ENCODE results near the gene SRSF9.
"Not testable (repeated sequence)": the region's sequence is repeated elsewhere in the genome, so short reads cannot be mapped to it uniquely, and the experiment has no call there.

Gene SRSF9

DNA sequence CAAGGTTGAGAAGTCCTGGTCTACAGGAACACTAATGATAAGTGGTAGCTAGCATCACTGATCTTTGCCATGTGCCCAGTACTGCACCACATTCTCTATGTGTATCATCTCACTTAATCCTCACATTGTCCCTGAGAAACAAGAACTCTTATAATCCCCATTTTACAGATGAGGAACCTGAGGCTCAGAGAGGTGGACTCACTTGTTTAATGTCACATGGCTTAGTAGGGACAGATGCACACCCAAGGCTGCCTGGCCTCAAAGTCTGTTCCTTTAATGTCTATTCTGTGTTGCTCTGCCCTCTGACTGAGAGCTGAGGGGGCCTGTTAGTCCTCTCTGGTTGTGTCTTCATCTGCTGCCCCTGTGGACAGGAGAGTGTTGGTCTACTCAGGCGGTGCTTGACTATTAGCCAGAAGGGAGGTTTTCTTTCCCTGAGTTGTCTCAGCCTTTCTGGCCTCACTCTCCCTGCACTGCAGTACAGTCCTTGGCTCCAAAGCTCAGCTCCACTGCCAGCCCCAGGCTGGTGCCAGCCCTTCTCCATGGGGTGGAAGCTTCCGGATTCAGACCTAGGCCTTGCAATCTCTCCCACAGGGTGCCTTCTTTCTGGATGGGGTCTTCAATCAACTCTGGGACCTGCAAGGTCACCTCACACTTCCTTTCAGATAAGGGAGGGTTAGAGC, 21.4 kb upstream of the SRSF9 start:
- Mint-ChIP-seq H3K36me3 (ENCODE audit: low read depth) (peaks cover 6% of the 10 kb centered on the region), H3K27ac (no peak overlapping the region), H3K4me1 (ENCODE audit: low read depth) (peaks cover 24% of the 10 kb centered on the region), H3K4me3 (no peak overlapping the region), H3K27me3 (no peaks in the 10 kb centered on the region), H3K9me3 (no peaks in the 10 kb centered on the region)
- intact Hi-C loops (cut with micrococcal nuclease), result no loop called here

DNA sequence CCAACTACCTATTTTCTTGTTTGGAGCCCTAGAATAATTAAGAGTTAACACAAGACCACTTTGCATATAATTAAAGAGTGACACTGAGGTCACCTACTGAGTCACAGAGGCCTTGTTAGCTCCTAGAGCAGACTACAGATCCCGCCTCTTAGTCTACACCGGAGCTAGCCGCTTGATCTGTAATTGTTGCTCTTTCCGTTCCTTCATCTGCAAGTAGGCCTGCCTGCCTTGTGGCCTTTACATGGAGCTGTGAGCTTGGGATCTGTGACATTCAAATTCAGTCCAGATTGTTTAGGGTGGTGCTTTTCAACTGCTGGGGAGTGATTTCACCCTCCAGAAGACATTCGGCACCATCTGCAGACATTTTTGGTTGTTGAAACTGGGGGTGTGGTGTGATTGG, 20.8 kb upstream of the SRSF9 start:
- Mint-ChIP-seq H3K27me3 (no peaks in the 10 kb centered on the region), H3K9me3 (no peaks in the 10 kb centered on the region), H3K4me3 (no peak overlapping the region), H3K4me1 (ENCODE audit: low read depth) (peaks cover 22% of the 10 kb centered on the region), H3K36me3 (ENCODE audit: low read depth) (peaks cover 5% of the 10 kb centered on the region), H3K27ac (no peak overlapping the region)
- intact Hi-C loops (cut with micrococcal nuclease), result no loop called here

DNA sequence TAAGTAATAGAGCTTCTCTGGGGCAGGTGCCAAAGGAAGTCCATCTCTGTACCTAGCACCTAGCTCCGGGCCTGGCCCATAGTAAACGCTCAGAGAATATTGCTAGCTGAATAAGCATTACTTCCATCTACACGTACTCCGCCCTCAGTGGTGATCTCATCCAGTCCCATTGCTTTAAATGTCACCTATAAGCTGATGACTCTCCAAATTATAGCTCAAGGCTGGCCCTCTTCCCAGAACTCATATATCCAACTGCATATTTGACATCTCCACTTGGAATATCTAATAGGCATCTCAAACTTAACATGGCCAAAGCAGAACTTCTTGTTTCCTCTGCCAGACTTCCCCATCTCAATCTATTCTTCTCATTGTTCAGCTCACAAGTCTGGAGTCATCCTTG, 19.5 kb upstream of the SRSF9 start:
- Mint-ChIP-seq H3K27ac (peak overlapping the region; percentile 20), H3K4me1 (ENCODE audit: low read depth) (peaks cover 20% of the 10 kb centered on the region), H3K9me3 (no peaks in the 10 kb centered on the region), H3K36me3 (ENCODE audit: low read depth) (peaks cover 5% of the 10 kb centered on the region), H3K4me3 (no peak overlapping the region), H3K27me3 (no peaks in the 10 kb centered on the region)
- intact Hi-C loops (cut with micrococcal nuclease), result no loop called here

DNA sequence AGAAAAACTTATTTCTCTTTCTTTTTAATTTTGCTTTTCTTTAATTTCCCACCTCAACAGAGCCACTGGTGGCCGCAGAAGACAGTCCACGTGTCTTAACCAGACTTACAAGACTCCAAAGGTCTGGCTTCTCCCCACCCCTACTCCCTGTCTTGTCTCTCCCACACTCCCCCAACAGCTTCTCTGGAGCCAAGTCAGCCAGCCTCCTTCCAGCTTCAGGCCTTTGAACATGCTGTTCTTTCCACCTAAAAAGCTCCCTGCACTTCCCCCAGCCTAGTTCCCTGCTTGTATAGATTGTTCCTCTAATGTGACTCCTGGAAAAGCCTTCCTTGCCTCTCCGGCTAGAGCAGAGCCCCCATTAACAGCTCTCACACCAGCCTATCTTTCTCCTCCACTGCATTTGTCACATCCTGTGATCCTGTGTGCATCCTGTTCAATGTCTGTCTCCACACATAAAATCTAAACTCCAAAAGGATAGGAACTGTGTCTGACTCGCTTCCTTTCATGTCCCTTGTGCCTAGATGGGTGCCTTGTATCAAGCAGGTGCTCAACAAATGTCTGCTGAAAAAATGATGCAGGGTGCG, 18.6 kb upstream of the SRSF9 start:
- Mint-ChIP-seq H3K9me3 (no peaks in the 10 kb centered on the region), H3K4me3 (no peak overlapping the region), H3K36me3 (ENCODE audit: low read depth) (peaks cover 5% of the 10 kb centered on the region), H3K27ac (peak overlapping the region; percentile 20), H3K27me3 (no peaks in the 10 kb centered on the region), H3K4me1 (ENCODE audit: low read depth) (peaks cover 29% of the 10 kb centered on the region)
- intact Hi-C loops (cut with micrococcal nuclease), result no loop called here

DNA sequence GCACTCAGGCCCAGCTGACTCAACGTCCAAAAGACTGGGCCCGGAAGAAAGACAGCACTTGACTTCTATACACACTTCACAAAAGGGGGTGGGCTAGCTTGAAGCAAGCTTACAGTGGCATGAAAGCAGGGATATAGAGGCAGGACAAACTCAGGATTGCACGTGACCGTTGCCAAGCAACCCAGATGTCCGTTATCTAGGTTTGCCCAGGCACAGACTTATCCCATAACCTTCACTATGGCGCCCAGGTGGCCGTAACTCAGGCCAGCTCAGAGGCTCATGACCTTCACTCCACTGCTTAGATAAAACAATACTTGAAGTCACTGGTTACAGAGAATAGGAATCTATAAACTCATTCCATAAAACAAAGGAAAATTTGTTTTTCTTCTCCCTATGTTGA, 18.0 kb upstream of the SRSF9 start:
- intact Hi-C loops (cut with micrococcal nuclease); H3K9me3 Mint-ChIP-seq; H3K36me3 Mint-ChIP-seq (ENCODE audit: low read depth); H3K27me3 Mint-ChIP-seq; H3K27ac Mint-ChIP-seq; H3K4me3 Mint-ChIP-seq: not testable (repeated sequence)
- H3K4me1 Mint-ChIP-seq (ENCODE audit: low read depth), result peaks cover 31% of the 10 kb centered on the region

DNA sequence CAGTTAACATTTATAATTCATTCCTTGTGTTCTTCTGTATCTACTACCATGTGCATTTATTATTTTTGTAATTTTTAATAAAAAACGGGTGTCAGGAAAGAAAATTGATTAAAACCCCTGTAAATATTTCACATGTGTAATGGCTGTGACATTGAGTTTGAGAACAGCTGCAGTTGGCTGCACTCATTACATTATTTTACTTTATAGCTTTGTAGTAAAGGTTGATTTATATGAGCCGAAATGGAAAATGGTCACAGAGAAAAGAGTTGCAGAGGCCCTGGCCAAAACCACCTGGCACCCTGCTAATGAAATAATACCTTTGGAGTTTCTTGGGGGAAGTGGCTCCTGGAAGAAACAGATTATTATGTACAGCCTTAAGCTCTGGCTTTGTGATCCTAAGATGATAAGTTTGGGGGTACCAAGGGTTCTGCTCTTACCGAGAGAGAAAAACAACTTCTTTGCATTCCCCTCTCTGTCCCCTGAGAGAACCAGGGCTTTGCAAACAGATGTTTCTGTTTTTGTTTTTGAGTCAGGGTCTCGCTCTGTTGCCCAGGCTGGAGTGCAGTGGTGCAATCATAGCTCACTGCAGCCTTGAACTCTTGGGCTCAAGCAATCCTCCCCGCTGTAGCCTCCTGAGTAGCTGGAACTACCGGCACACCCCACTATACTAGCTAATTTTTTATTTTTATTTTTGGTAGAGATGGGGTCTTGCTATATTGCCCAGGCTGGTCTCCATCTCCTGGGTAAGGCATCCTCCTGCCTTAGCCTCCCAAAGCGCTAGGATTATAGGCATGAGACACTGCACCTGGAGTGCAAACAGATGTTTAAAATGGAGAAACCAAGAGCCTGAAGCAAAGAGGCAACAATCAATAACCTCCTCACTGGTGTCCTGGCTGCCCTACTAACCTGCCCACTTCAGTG, 16.7 kb upstream of the SRSF9 start:
- Mint-ChIP-seq H3K9me3 (no peaks in the 10 kb centered on the region), H3K36me3 (ENCODE audit: low read depth) (peaks cover 12% of the 10 kb centered on the region), H3K4me1 (ENCODE audit: low read depth) (peaks cover 31% of the 10 kb centered on the region), H3K4me3 (no peak overlapping the region), H3K27ac (no peak overlapping the region), H3K27me3 (no peaks in the 10 kb centered on the region)
- intact Hi-C loops (cut with micrococcal nuclease), result no loop called here

DNA sequence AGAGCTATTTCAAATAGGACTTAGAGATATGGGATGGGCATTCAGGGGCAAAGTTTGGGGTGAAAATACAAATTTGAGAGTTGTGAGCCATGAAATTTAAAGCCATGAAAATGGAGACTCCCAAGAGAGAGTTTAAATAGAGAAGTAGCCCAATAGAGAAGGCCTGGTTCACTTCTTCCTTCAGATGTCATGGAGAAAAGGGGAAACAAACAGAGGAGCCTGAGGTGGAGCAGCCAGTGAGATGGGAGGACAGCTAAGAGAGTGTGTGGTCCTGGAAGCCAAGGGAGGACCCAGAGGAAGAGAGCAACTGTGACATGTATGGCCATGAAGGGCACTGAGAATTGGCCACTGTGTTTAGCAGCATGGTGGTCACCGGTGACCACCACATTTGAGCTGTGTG, 14.1 kb upstream of the SRSF9 start:
- H3K27ac Mint-ChIP-seq, result peak overlapping the region; percentile 72
- H3K4me3 Mint-ChIP-seq, result no peak overlapping the region
- H3K27me3 Mint-ChIP-seq, result no peaks in the 10 kb centered on the region

DNA sequence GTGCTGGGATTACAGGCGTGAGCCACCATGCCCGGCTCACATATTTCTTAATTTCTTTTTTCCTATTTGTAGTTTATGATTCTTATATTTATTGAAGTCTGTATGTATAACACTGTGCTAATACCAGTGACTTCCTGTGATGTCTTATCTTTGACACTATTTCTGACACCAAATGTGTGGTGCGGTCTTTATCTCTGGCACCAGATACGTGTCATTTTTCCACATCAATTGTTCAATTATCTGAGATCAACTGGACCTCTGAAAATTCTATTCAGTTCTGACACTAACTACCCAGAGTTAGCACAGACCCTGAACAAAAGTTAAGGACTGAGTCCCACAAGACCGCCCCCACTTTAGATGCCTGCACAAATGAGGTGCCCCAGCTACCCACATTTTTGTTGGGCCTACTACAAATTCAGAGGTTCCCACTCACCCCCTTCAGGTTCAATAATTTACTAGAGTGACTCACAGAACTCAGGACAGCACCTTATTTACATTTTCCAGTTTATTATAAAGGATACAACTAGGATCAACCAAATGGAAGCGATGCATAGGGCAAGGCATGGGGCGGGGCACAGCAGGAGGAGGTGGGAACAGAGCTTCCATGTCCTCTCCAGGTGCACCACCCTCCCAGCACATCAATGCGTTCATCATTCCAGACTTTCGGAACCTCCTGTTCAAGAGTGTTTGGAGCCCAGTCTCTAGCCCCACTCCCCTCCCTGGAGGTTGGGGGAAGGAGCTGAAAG, 11.6 kb upstream of the SRSF9 start:
- Mint-ChIP-seq H3K27ac (peak overlapping the region; percentile 2), H3K9me3 (no peaks in the 10 kb centered on the region), H3K27me3 (no peaks in the 10 kb centered on the region), H3K36me3 (ENCODE audit: low read depth) (peaks cover 11% of the 10 kb centered on the region), H3K4me3 (no peak overlapping the region), H3K4me1 (ENCODE audit: low read depth) (peaks cover 24% of the 10 kb centered on the region)
- intact Hi-C loops (cut with micrococcal nuclease), result no loop called here

More for the DNA sequence above, 14.1 kb upstream of the SRSF9 start:
- peaks cover 11% of the 10 kb centered on the region for H3K36me3 Mint-ChIP-seq (ENCODE audit: low read depth)
- no peaks in the 10 kb centered on the region for H3K9me3 Mint-ChIP-seq
- intact Hi-C loops (cut with micrococcal nuclease), result no loop called here
- peaks cover 27% of the 10 kb centered on the region for H3K4me1 Mint-ChIP-seq (ENCODE audit: low read depth)

DNA sequence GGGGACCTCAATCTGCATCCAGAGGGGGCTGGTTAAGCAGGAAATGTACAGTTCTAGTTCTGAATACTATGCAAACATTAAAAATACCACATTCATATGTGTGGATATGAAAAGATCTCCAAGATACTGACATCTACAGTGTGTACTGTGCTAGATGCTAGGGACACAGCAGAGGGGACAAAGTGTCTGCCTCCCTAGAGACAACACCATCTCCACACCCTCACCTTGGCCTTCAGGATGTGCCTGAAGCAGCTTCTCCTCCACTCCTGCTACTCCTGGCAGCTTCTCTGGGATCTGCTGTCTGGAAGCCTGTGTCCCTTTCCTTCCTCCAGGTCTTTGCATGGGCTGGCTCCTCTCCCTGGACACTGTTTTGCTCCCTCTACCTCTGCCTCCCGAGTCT, 10.7 kb upstream of the SRSF9 start:
- H3K36me3 Mint-ChIP-seq (ENCODE audit: low read depth), result peaks cover 11% of the 10 kb centered on the region
- no peaks in the 10 kb centered on the region for H3K27me3 Mint-ChIP-seq
- H3K4me3 Mint-ChIP-seq, result no peak overlapping the region
- no peaks in the 10 kb centered on the region for H3K9me3 Mint-ChIP-seq
- intact Hi-C loops (cut with micrococcal nuclease), result no loop called here
- H3K4me1 Mint-ChIP-seq (ENCODE audit: low read depth), result peaks cover 33% of the 10 kb centered on the region
- H3K27ac Mint-ChIP-seq, result peak overlapping the region; percentile 9

DNA sequence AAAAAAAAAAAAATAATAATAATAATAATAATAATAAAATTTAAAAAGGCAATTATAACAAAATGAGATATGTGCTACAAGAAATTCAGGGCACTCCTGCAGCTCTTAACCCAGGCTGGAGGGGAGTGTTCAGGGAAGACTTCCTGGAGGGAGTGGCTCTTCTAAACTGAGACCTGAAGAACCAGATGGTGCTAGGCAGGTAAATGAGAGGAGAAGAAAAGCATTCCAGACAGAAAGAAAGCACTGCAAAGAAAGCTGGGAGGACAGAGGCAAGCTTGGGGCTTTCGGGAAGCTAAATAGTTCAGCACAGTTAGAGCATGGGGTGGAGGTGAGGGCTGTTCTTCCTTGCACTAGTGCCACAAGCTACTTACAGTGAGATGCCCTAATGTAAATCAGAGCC, 9.9 kb upstream of the SRSF9 start:
- peak overlapping the region; percentile 9 for H3K27ac Mint-ChIP-seq
- intact Hi-C loops (cut with micrococcal nuclease), result no loop called here
- no peaks in the 10 kb centered on the region for H3K27me3 Mint-ChIP-seq
- peaks cover 11% of the 10 kb centered on the region for H3K36me3 Mint-ChIP-seq (ENCODE audit: low read depth)
- H3K9me3 Mint-ChIP-seq, result no peaks in the 10 kb centered on the region
- H3K4me1 Mint-ChIP-seq (ENCODE audit: low read depth), result peaks cover 41% of the 10 kb centered on the region
- no peak overlapping the region for H3K4me3 Mint-ChIP-seq

DNA sequence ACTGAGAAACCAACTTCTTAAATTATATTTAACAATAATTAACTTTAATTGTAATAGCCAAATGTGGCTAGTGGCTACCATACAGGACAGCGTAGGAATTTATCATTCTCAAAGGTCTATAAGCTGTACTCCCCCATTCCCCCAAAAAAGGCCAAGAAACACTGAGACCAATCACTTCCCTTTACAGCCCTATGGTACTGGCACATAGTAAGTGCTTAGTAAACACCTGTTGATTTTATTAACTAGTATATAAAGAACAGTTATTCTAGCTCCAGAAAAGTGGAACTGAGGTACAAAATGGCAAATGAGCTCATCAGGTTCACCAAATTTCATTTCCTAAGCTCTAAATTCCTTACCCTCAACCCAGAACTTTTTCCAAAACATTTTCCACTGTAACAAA, 6.1 kb upstream of the SRSF9 start:
- Mint-ChIP-seq H3K27ac (no peak overlapping the region), H3K4me3 (no peak overlapping the region), H3K4me1 (ENCODE audit: low read depth) (peaks cover 44% of the 10 kb centered on the region), H3K36me3 (ENCODE audit: low read depth) (no peaks in the 10 kb centered on the region), H3K9me3 (no peaks in the 10 kb centered on the region), H3K27me3 (no peaks in the 10 kb centered on the region)
- intact Hi-C loops (cut with micrococcal nuclease), result no loop called here

DNA sequence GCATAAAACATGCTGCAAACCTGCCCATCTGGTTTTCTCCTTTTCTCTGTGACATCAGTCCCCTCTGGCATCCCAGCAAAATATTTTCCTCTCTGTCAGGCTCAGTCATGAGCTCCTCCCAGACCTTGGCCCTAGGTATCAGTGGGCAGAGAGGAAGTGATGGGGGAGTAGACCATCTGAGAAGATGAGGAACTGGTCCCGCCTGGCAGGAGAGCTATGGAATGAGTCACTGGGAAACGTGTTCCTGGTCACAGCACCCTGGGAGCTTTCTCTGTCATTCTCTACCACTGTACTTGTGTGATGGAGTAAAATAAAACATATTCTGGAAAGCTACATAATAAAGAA, 5.0 kb upstream of the SRSF9 start:
- Mint-ChIP-seq H3K9me3 (no peaks in the 10 kb centered on the region), H3K36me3 (ENCODE audit: low read depth) (peaks cover 4% of the 10 kb centered on the region), H3K27me3 (no peaks in the 10 kb centered on the region), H3K27ac (peak overlapping the region; percentile 47), H3K4me1 (ENCODE audit: low read depth) (peaks cover 51% of the 10 kb centered on the region), H3K4me3 (peak overlapping the region; percentile 4)
- intact Hi-C loops (cut with micrococcal nuclease), result no loop called here

DNA sequence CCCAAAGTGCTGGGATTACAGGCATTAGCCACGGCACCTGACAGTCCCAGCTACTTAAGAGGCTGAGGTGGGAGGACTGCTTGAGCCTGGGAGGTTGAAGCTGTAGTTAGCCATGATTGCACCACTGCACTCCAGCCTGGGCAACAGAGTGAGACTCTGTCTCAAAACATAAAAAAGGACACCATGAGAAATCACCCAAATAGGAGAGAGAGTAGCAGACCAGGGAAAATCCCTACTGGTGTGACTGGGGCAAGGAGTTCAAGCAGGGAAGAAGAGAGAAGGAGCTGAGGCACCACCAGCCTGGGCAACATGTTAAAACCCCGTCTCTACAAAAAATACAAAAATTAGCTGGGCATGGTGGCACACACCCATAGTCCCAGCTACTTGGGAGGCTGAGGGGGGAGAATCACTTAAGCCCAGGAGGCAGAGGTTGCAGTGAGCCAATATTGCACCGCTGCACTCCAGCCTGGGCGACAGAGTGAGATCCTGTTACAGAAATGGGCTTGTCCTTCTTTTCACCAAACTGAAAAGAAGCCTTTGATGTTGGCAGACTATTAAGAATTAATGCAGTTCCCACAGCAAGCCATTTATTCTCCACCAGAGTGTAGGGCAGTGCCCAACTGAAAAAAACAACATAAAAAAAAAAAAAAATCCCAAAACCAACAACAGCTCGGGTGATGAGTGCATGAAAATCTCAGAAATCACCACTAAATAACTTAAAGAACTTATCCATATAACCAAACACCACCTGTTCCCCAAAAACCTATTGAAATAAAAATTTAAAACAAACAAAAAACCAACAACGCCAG, 4.5 kb upstream of the SRSF9 start:
- peak overlapping the region; percentile 10 for H3K4me3 Mint-ChIP-seq
- H3K9me3 Mint-ChIP-seq, result no peaks in the 10 kb centered on the region
- peak overlapping the region; percentile 47 for H3K27ac Mint-ChIP-seq
- peaks cover 6% of the 10 kb centered on the region for H3K36me3 Mint-ChIP-seq (ENCODE audit: low read depth)
- no peaks in the 10 kb centered on the region for H3K27me3 Mint-ChIP-seq
- H3K4me1 Mint-ChIP-seq (ENCODE audit: low read depth), result peaks cover 49% of the 10 kb centered on the region
- intact Hi-C loops (cut with micrococcal nuclease), result no loop called here

Data from dendritic cell treated with granulocyte-macrophage colony-stimulating factor and Interleukin-4, amounts not matched to agents 40 ng/mL and 50 ng/mL, for 4 days (primary cell).